GM08714 (cell line): ENCODE measurements around the gene YKT6.

Source experiments
- H3K4me3 ChIP-seq: fragments of 200-500 bp; sonication (Bioruptor generic); 2 replicates; pipeline ENCODE4 v1.5.1; 2014; ENCODE audit warnings: mild to moderate bottlenecking, low read length, inconsistent platforms
- ZNF274 ChIP-seq: IDR thresholded peaks from 2 replicates; pipeline ENCODE4 v1.6.1; 2012; ENCODE audit warnings: mild to moderate bottlenecking, low read depth, low read length

YKT6 gene

GRCh38 chr7:44200699-44201461, at the start of gene YKT6:
TSS of gene YKT6 (plus strand) at chr7:44200978. CDS start at chr7:44201136, 158 bp downstream.
- peak within 1 kb of the TSS; percentile 93 for H3K4me3 ChIP-seq
- TF ChIP-seq ZNF274: no peak

- no peak overlapping the region for H3K4me3 ChIP-seq
- no peak for TF ChIP-seq ZNF274
Observed at GRCh38 chr7:44151956-44152355, 48.8 kb upstream of the YKT6 start.

GRCh38 chr7:44152971-44153947, 47.5 kb upstream of the YKT6 start:
- H3K4me3 ChIP-seq: no peak overlapping the region
- TF ChIP-seq ZNF274: no peak

GRCh38 chr7:44153948-44154335, 46.8 kb upstream of the YKT6 start:
- TF ChIP-seq ZNF274: no peak
- no peak overlapping the region for H3K4me3 ChIP-seq

- no peak overlapping the region for H3K4me3 ChIP-seq
- TF ChIP-seq ZNF274: no peak
Observed at GRCh38 chr7:44154703-44155102, 46.1 kb upstream of the YKT6 start.

- TF ChIP-seq ZNF274: no peak
- H3K4me3 ChIP-seq: no peak overlapping the region
Observed at GRCh38 chr7:44155191-44156185, 45.3 kb upstream of the YKT6 start.

GRCh38 chr7:44156453-44157010, 44.2 kb upstream of the YKT6 start:
- H3K4me3 ChIP-seq: no peak overlapping the region
- TF ChIP-seq ZNF274: no peak

- no peak overlapping the region for H3K4me3 ChIP-seq
- TF ChIP-seq ZNF274: no peak
Observed at GRCh38 chr7:44157116-44158080, 43.4 kb upstream of the YKT6 start.

GRCh38 chr7:44158096-44158872, 42.5 kb upstream of the YKT6 start:
- H3K4me3 ChIP-seq: no peak overlapping the region
- no peak for TF ChIP-seq ZNF274

GRCh38 chr7:44158873-44159631, 41.7 kb upstream of the YKT6 start:
- H3K4me3 ChIP-seq: no peak overlapping the region
- TF ChIP-seq ZNF274: no peak
